Esophagus muscularis mucosa (tissue), 4 donors: ENCODE measurements around the gene ALDH3A2.

Experiments used
- CTCF ChIP-seq, 3 experiments: fragments of 200-600 bp in 2 of 3; fragments of 450-650 bp in 1 of 3; sonication (generic) in 2 of 3; IDR thresholded peaks; one replicate each; pipeline ENCODE4 v1.5.1; 2017 to 2019; ENCODE audit warnings: antibody characterized with exemption in 3 of 3, mild to moderate bottlenecking in 2 of 3, moderate library complexity in 1 of 3
- EP300 ChIP-seq: sonication (generic); formaldehyde crosslinking; IDR thresholded peaks from one replicate; pipeline ENCODE4 v1.6.1; 2017; ENCODE audit warnings: antibody characterized with exemption
- POLR2A ChIP-seq: fragments of 450-650 bp; IDR thresholded peaks from one replicate; pipeline ENCODE4 v1.6.1; 2017; ENCODE audit warnings: antibody characterized with exemption, moderate library complexity, mild to moderate bottlenecking, low read depth

- no peak for TF ChIP-seq CTCF (IDR thresholded peaks at IDR 0.05)
- no peak for TF ChIP-seq POLR2A
- TF ChIP-seq EP300, result no peak
These were observed 4.0 kb downstream of the ALDH3A2 start for GRCh38 chr17:19652595-19652994.
